Astrocyte (in vitro differentiated cells and primary cell): ENCODE data around the gene CLMP.

Experiments
- CTCF ChIP-seq: IDR thresholded peaks from 2 replicates; pipeline ENCODE4 v1.5.1; 2011; ENCODE audit warnings: low read depth, mild to moderate bottlenecking, inconsistent platforms, low read length, moderate library complexity; ENCODE audit not compliant: insufficient read depth
- EZH2 ChIP-seq: IDR thresholded peaks from 2 replicates; pipeline ENCODE4 v1.6.1; 2012; ENCODE audit warnings: mild to moderate bottlenecking, low read length, inconsistent platforms; ENCODE audit not compliant: insufficient read depth

- no peak for TF ChIP-seq CTCF
- no peak for TF ChIP-seq EZH2
Measured at GRCh38 chr11:123051634-123052033, 143.4 kb downstream of the CLMP start.
